Fibroblast of peridontal ligament (primary cell): Measurements from ENCODE around the gene SLC40A1.

Source experiments
- DNase-seq: peaks from one replicate; pipeline ENCODE4 v3.0.0-alpha.2; 2010; ENCODE audit errors: extremely low read depth

SLC40A1 gene

GRCh38 chr2:189541591-189541990 lies 39.0 kb downstream of the SLC40A1 start:
- no peak for DNase-seq

- no peak for DNase-seq
These were observed 40.0 kb downstream of the SLC40A1 start for GRCh38 chr2:189540551-189540950.

GRCh38 chr2:189538402-189538801 lies 42.2 kb downstream of the SLC40A1 start:
- no peak for DNase-seq

GRCh38 chr2:189536830-189537229 lies 43.8 kb downstream of the SLC40A1 start:
- no peak for DNase-seq

GRCh38 chr2:189534854-189535832 lies 45.4 kb downstream of the SLC40A1 start:
- DNase-seq, result peak; percentile 88

GRCh38 chr2:189533288-189534035 lies 47.1 kb downstream of the SLC40A1 start:
- DNase-seq, result peak; percentile 63

GRCh38 chr2:189530965-189531637 lies 49.5 kb downstream of the SLC40A1 start:
- DNase-seq, result no peak

GRCh38 chr2:189528617-189529016 lies 52.0 kb downstream of the SLC40A1 start:
- DNase-seq, result no peak

- no peak for DNase-seq
These were observed 52.6 kb downstream of the SLC40A1 start for GRCh38 chr2:189527812-189528592.

- no peak for DNase-seq
These were observed 53.4 kb downstream of the SLC40A1 start for GRCh38 chr2:189527041-189527750.

- no peak for DNase-seq
These were observed 54.3 kb downstream of the SLC40A1 start for GRCh38 chr2:189526241-189526640.

- DNase-seq, result no peak
These were observed 55.8 kb downstream of the SLC40A1 start for GRCh38 chr2:189524746-189525145.

GRCh38 chr2:189522435-189523151 lies 58.0 kb downstream of the SLC40A1 start:
- peak; percentile 44 for DNase-seq

- DNase-seq, result peak; percentile 65
These were observed 58.7 kb downstream of the SLC40A1 start for GRCh38 chr2:189521699-189522434.

GRCh38 chr2:189519631-189520387 lies 60.8 kb downstream of the SLC40A1 start:
- DNase-seq, result no peak

GRCh38 chr2:189517847-189518535 lies 62.6 kb downstream of the SLC40A1 start:
- peak; percentile 94 for DNase-seq

- DNase-seq, result no peak
These were observed 64.0 kb downstream of the SLC40A1 start for GRCh38 chr2:189516546-189516945.

GRCh38 chr2:189515264-189515663 lies 65.3 kb downstream of the SLC40A1 start:
- DNase-seq, result peak; percentile 89
